Measurements from ENCODE around the gene DAB1.

The DAB1 gene

DNA sequence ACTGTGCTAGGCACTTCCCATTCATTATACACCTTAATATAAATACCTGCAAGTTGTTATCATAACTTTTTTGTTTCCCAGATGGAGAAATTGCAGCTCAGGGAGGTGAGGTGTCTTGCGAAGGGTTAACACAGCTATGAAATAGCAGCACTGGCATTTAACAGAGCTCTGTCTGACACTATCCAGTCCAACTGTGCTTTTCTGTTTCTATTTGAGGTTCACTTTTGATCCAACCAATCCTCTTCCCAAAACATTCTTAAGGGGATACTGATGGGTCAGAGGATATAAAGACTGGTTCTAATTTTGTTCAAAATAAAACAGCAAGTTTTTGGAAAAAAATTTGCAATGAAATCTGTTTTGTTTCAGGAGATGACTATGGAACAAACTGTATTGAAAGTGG lies 411.5 kb downstream of the DAB1 start:
- DNase-seq (ENCODE audit: low read depth) = no peak
- TF ChIP-seq, protein P1, sequence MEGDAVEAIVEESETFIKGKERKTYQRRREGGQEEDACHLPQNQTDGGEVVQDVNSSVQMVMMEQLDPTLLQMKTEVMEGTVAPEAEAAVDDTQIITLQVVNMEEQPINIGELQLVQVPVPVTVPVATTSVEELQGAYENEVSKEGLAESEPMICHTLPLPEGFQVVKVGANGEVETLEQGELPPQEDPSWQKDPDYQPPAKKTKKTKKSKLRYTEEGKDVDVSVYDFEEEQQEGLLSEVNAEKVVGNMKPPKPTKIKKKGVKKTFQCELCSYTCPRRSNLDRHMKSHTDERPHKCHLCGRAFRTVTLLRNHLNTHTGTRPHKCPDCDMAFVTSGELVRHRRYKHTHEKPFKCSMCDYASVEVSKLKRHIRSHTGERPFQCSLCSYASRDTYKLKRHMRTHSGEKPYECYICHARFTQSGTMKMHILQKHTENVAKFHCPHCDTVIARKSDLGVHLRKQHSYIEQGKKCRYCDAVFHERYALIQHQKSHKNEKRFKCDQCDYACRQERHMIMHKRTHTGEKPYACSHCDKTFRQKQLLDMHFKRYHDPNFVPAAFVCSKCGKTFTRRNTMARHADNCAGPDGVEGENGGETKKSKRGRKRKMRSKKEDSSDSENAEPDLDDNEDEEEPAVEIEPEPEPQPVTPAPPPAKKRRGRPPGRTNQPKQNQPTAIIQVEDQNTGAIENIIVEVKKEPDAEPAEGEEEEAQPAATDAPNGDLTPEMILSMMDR (IDR thresholded peaks at IDR 0.05; ENCODE audit: control insufficient read depth, insufficient read depth, low read depth, low read length, missing control alignments) = no peak
- H3K4me3 ChIP-seq (ENCODE audit: control insufficient read depth, low read depth, low read length) = no peak overlapping the region

DNA sequence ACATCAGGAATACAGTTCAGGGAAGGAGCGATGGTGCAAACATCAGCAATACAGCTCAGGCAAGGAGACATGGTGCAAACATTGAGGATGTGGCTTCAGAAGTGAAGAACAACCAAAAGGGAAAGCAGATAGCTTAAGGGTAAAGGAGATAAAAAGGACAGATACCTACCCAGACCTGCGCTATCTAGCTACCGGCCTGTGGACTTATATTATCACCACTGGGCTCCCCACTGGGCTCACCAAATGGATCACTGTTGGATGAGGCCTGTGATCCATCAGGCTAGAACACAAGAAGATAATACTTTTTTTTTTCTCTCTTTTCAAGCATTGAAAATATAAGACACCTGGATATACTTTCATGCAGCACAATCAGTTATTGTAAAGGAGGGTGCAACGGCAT lies 413.3 kb downstream of the DAB1 start:
- DNase-seq (ENCODE audit: low read depth) = no peak
- no peak overlapping the region for H3K4me3 ChIP-seq (ENCODE audit: control insufficient read depth, low read depth, low read length)
- TF ChIP-seq, protein P1 (IDR thresholded peaks at IDR 0.05; ENCODE audit: control insufficient read depth, insufficient read depth, low read depth, low read length, missing control alignments) = no peak

DNA sequence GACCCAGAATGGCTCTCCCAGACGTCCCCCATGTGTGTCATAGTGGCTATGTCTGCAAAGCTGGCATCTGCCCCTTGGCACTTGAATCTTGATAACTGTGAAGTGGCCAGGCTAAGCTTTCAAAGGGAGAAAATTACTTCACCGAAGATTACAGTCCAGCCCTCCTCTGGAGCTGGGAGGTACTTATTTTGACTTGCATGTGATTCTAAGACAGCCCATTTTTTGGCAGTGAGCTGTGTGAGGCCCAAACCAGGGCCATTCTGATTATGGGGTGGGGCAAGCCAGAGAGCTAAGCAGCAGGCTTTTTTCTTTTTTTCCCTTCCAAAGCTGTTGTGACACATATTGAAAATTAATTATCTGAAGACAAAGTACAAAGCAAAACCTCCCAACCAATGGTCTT lies 415.9 kb downstream of the DAB1 start:
- DNase-seq (ENCODE audit: low read depth) = no peak
- TF ChIP-seq, protein P1 (IDR thresholded peaks at IDR 0.05; ENCODE audit: control insufficient read depth, insufficient read depth, low read depth, low read length, missing control alignments) = no peak
- H3K4me3 ChIP-seq (ENCODE audit: control insufficient read depth, low read depth, low read length) = no peak overlapping the region

DNA sequence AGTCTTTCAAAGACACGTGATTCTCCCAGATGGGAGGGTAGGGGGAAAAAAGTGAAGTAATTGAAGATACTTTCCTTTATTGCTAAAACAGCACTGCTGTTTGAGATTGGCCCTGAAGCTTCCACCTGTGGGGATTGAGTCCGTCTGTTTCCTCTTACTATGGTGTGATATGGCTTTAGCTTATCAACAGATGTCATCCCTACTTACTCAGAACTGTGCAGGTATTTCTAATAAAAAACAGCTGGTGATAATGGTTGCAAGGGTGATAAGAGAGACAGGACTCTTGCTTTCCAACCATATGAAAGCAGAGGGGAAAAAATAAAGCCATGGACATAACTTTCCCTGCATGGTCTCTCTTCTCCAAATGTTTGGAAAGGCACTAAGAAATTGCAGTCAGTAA lies 416.4 kb downstream of the DAB1 start:
- DNase-seq (ENCODE audit: low read depth) = no peak
- no peak overlapping the region for H3K4me3 ChIP-seq (ENCODE audit: control insufficient read depth, low read depth, low read length)
- TF ChIP-seq, protein P1 (IDR thresholded peaks at IDR 0.05; ENCODE audit: control insufficient read depth, insufficient read depth, low read depth, low read length, missing control alignments) = no peak

DNA sequence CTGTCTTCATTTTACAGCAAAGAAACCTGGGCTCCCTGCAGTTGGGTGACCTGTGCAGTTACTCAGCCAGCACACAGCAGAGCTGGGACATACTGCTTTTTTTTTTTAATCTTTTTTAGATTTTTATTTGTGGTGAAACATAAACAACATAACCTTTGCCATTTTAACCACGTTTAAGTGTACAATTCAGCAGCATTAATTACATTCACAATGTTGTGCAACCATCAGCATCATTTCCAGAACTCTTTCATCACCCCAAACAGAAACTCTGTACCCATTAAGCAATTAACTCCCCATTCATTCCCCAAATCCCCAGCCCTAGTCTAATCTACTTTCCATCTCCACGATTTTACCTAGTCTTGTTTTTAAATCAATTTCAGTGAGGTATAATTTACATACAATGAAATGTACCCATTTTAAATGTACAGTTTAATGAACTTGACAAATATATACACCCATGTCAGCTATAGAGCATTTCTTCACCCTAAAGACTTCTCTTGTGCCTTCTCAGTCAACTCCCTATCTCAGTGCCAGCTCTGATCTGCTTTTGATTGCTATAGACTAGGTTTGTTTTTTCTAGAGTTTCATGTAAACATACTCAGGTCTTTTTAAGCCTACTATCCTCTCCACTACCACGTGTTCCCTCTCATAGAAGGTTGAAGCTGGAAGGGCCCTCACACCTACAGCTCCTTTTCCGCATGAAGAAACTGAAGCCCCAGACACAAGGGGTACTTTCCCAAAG lies 420.3 kb downstream of the DAB1 start:
- H3K4me3 ChIP-seq (ENCODE audit: control insufficient read depth, low read depth, low read length) = no peak overlapping the region
- TF ChIP-seq, protein P1 (IDR thresholded peaks at IDR 0.05; ENCODE audit: control insufficient read depth, insufficient read depth, low read depth, low read length, missing control alignments) = no peak
- no peak for DNase-seq (ENCODE audit: low read depth)

DNA sequence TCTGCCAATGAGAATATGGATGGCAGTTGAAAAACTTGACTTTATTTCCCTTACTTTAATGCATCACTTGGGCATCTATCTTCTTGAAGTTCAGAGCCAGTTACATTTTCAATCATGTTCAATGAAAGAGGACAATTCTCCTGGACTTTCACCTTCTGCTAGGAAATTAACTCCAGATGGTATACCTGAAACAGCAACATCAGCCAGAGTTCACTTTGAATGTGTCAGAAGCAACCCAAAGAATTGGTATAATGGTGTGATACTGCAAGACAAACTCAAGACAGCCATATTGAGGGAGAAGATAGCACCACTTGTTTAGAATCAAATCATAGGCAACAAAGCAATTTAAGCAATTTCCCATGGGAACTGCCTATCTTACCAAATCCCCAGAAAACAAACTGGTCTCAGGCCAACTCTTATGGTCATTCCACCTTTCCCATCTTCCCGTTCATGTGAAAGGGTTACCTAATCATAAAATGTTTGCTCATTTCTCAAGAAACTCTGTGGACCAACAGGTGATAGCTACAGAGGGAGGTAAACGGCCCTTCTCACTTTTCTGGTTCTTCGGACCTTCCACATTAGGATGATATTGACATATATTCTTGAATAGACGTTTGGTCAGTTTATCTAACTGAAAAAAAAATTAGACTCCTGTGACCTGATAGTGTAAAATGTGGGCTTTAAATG lies 428.3 kb downstream of the DAB1 start:
- DNase-seq (ENCODE audit: low read depth) = no peak
- TF ChIP-seq, protein P1 (IDR thresholded peaks at IDR 0.05; ENCODE audit: control insufficient read depth, insufficient read depth, low read depth, low read length, missing control alignments) = no peak
- no peak overlapping the region for H3K4me3 ChIP-seq (ENCODE audit: control insufficient read depth, low read depth, low read length)
